Activated CD4-positive, alpha-beta T cell treated with anti-CD3 and anti-CD28 coated beads for 48 hours (primary cell): ENCODE measurements around the gene APBB2.
"Not testable (repeated sequence)": the region's sequence is repeated elsewhere in the genome, so short reads cannot be mapped to it uniquely, and the experiment has no call there.

Experiments
- DNase-seq: peaks from one replicate; pipeline ENCODE4 v3.0.0-alpha.2; 2020

APBB2 gene

GRCh38 chr4:41155194-41155830 is 59.0 kb downstream of the APBB2 start:
- DNase-seq = no peak

DNA sequence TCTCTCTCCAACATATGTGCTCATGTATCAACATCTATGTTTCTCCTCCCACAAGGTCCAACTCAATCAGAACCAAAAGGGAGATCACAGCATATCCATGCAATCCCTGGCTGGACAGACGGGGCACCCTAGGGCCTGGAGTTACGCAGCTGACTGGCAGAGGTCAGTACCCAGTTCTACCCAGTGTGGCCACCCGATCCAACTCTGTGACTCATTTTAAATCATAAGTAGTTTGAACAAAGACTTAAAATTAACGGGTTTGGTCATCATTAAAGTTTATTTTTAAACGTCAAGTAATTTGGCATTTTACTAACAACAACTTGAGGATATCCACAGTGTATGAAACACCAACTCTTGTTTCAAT is 59.5 kb downstream of the APBB2 start:
- no peak for DNase-seq

GRCh38 chr4:41154010-41154813 is 60.1 kb downstream of the APBB2 start:
- no peak for DNase-seq

DNA sequence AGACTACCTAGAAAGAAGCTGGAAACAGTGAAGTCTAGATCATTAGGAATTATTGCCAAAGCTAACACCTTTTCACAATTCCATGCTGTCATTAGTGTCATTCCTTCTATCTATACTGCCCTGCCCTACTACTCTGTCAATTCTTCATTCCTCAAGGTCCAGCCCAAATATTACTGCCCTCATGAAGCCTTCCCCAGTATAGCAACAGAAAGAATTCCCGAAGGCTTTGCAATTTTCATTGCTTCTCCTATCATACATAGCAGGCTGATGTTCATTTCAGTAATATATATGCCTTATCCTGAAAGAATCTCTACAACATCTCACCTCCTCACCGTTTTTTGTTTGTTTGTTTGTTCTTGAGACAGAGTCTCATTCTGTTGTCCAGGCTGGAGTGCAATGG is 63.9 kb downstream of the APBB2 start:
- no peak for DNase-seq

DNA sequence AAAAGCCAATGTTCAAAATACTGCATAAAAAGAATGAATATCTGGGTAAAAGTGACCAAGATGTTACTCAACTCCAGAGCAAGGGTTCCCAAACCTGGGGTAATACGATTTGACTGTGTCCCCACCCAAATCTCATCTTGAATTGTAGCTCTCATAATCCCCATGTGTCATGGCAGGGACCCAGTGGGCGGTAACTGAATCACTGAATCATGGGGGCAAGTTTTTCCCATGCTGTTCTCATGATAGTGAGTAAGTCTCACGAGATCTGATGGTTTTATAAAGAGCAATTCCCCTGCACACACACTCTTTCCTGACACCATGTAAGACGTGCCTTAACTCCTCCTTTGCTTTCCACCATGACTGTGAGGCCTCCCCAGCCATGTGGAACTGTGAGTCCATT is 64.8 kb downstream of the APBB2 start:
- peak; percentile 11 for DNase-seq

- no peak for DNase-seq
Observed at GRCh38 chr4:41148931-41149330, 65.4 kb downstream of the APBB2 start.

- DNase-seq = no peak
Observed at GRCh38 chr4:41148292-41148691, 66.0 kb downstream of the APBB2 start.

GRCh38 chr4:41147570-41147969 is 66.8 kb downstream of the APBB2 start:
- DNase-seq = not testable (repeated sequence)

- DNase-seq = no peak
Observed at GRCh38 chr4:41146716-41147506, 67.4 kb downstream of the APBB2 start.

- DNase-seq = no peak
Observed at GRCh38 chr4:41146196-41146595, 68.1 kb downstream of the APBB2 start.

GRCh38 chr4:41145571-41146078 is 68.7 kb downstream of the APBB2 start:
- DNase-seq = no peak

DNA sequence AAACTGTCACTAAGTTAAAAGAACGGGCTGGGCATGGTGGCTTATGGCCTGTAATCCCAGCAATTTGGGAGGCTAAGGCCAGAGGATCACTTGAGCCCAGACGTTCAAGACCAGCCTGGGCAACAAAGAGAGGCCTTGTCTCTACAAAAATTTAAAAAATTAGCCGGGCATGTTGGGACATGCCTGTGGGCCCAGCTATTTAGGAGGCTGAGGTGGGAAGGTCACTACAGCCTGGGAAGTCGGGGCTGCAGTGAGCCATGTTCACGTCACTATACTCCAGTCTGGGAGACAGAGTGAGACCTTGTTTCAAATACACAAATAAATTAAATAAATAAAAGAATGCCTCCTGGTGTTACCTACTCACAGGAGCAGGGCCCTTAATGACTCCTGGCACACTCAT is 69.5 kb downstream of the APBB2 start:
- no peak for DNase-seq

- no peak for DNase-seq
Observed at GRCh38 chr4:41144040-41144379, 70.3 kb downstream of the APBB2 start.

- no peak for DNase-seq
Observed at GRCh38 chr4:41143311-41144039, 70.9 kb downstream of the APBB2 start.

DNA sequence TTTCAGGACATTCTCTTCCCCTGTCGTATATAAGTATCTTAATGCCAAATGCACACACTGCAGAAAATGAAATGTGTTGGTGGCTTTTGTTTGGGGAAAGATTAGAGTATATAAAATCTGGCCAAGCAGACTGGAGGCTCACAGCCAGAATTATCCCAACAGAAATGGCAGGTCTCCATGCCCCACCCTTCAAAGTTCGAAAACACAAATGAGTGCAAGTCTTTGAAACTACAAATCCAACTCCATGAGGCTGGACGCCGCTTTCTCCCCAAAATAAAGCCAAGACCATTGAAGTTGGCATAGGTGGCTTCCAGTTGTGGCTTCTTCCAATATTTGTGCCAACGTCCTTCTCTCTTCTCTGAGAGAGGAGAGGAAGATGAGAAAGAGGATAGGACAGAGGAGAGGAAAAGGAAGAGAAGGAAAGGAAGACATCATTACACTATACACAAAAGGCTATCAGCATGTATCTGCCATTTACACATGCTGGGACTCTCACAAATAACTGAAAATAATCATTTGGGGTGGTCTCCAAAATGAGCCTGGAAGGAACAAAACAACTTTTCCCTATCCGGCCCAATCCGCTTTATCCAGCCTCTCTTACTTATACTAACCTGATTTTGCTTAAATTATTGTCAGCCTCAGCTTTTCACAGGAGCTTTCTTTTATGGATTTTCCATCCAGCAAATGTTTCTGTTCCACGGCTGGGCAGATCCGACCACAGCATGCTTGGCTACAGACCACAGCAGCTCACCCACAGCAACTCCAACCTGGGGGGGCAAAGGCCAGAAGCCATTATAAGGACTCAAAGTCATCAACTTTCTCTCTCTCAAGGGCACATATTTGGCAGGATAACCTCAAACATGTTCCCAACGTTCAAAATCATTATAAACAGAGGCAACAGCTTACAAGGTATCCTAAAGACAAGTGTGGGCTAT is 71.7 kb downstream of the APBB2 start:
- DNase-seq = no peak

- no peak for DNase-seq
Observed at GRCh38 chr4:41141900-41142299, 72.4 kb downstream of the APBB2 start.

- DNase-seq = no peak
Observed at GRCh38 chr4:41140410-41140809, 73.9 kb downstream of the APBB2 start.

DNA sequence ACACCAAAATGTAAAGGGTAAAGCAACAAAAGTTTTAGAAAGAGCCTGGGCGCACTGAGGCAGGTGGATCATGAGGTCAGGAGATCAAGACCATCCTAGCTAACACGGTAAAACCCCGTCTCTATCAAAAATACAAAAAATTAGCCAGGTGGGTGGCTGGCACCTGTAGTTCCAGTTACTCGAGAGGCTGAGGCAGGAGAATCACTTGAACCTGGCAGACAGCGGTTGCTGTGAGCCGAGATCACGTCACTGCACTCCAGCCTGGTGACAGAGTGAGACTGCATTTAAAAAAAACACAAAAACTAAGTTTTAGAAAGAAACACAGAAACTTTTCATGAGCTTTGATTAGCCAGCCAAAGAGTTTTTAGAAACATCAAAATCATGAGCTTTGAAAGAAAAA is 76.5 kb downstream of the APBB2 start:
- no peak for DNase-seq

GRCh38 chr4:41136456-41136855 is 77.9 kb downstream of the APBB2 start:
- DNase-seq = no peak

DNA sequence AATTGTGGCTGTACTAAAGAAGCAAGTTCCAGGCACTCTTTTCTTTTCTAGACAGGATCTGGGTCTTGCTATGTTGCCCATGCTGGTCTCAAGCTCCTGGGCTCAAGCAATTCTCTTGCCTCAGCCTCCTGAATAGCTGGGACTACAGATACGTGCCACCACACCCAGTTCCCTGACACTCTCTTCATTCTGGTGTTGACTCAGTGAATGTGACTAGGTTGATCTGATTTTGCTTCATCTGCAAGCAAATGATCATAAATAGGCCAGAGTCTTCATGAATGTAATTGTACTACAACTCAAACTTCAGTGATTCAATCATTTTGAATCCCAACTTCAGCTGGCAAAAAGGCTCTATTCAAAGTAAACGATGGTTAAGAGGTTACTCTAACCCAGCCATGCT is 78.5 kb downstream of the APBB2 start:
- DNase-seq = no peak

- DNase-seq = no peak
Observed at GRCh38 chr4:41134581-41134980, 79.8 kb downstream of the APBB2 start.

- DNase-seq = no peak
Observed at GRCh38 chr4:41133454-41134018, 80.8 kb downstream of the APBB2 start.
